Breast epithelium (tissue), 3 donors: ENCODE data around the gene SPACA4.

ENCODE experiments used
- POLR2A ChIP-seq: fragments of 450-650 bp; IDR thresholded peaks from one replicate; pipeline ENCODE4 v1.6.1; 2016; ENCODE audit warnings: antibody characterized with exemption, mild to moderate bottlenecking, moderate library complexity
- POLR2AphosphoS5 ChIP-seq, 3 donors: sonication (generic); formaldehyde crosslinking; IDR thresholded peaks; one replicate each; pipeline ENCODE4 v1.6.1; 2017; ENCODE audit warnings: antibody characterized with exemption in 3 of 3
- TF ChIP-seq, protein P1 (sequence below), 3 donors: fragments of 450-650 bp; IDR thresholded peaks; one replicate each; pipeline ENCODE4 v1.5.1; 2016 to 2017; ENCODE audit warnings: antibody characterized with exemption in 3 of 3, mild to moderate bottlenecking in 3 of 3, moderate library complexity in 3 of 3

DNA sequence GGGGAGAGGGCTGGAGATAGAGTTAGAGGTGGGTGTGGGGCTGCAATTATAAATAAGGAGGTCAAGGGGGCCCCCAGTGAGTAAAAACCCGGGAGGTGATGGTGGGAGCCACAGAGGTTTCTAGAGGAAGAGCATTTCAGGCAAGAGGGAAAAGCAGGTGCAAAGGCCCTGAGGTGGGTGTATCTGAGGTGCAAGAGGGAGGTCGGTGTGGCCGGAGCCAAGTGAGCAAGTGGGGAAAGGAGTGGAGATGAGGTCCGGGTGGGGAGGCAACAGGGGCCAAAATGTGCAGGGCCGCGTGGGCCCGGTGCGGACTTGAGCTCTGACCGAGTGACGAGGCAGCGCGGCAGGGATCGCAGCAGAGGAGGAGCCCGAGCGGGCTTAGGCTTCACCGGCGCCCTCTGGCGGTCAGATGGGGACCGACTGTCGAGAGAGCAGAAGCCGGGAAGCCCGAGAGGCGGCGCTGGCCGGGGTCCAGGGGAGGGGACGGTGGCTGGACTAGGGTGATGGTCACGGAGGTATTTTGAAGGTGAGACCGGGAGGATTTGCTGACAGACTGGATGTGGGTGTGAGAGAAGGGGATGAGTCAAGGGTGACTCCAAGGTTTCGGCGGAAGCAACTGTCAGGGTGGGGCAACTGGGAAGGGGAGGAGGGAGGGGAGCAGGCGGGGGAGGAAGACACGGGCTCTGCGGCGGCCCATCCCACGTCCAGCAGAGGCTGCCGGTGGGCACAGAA, 17.7 kb upstream of the SPACA4 start:
- TF ChIP-seq, protein P1, sequence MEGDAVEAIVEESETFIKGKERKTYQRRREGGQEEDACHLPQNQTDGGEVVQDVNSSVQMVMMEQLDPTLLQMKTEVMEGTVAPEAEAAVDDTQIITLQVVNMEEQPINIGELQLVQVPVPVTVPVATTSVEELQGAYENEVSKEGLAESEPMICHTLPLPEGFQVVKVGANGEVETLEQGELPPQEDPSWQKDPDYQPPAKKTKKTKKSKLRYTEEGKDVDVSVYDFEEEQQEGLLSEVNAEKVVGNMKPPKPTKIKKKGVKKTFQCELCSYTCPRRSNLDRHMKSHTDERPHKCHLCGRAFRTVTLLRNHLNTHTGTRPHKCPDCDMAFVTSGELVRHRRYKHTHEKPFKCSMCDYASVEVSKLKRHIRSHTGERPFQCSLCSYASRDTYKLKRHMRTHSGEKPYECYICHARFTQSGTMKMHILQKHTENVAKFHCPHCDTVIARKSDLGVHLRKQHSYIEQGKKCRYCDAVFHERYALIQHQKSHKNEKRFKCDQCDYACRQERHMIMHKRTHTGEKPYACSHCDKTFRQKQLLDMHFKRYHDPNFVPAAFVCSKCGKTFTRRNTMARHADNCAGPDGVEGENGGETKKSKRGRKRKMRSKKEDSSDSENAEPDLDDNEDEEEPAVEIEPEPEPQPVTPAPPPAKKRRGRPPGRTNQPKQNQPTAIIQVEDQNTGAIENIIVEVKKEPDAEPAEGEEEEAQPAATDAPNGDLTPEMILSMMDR (IDR thresholded peaks at IDR 0.05): peak; percentile 84 to 94 (median 93)
- TF ChIP-seq POLR2AphosphoS5 (IDR thresholded peaks at IDR 0.05): peak; percentile 21 to 42 (median 41)
- TF ChIP-seq POLR2A: no peak
